ENCODE data around the gene NACC2. TPM values are rescaled to one million over a fixed set of nuclear protein-coding genes. Genes with fewer than 3 reads are reported as not detected.

The NACC2 gene
- total and polyA plus RNA-seq, 2 experiments from 2014 or later, result 3.8 to 20.8 TPM

- TF ChIP-seq REST (IDR thresholded peaks at IDR 0.05; ENCODE audit: unreplicated experiment), result no peak
- TF ChIP-seq CTCF (conservative IDR thresholded peaks at IDR 0.05; ENCODE audit: low read depth in 2 of 2), result no peak
- no peak for TF ChIP-seq JUNB (IDR thresholded peaks at IDR 0.05; ENCODE audit: unreplicated experiment)
- no peak for TF ChIP-seq NANOG (IDR thresholded peaks at IDR 0.05; ENCODE audit: borderline replicate concordance)
Measured at GRCh38 chr9:136021171-136021871, 73.8 kb downstream of the NACC2 start (continued).

- Histone ChIP-seq H3K4me2 (peak overlapping the region; percentile 31; the same call in 1 of the 2 replicates), H3K4me1 (ENCODE audit: insufficient read depth) (peaks cover 12% of the 10 kb centered on the region), H3K27ac (ENCODE audit: low read depth) (no peak overlapping the region), H3K4me3 (no peak overlapping the region), H3K27me3 (ENCODE audit: insufficient read depth) (no peaks in the 10 kb centered on the region), H4K20me1 (replicated peaks; ENCODE audit: insufficient read depth) (no peaks in the 10 kb centered on the region; the same call in none of the 2 replicates), H3K36me3 (ENCODE audit: insufficient read depth) (no peaks in the 10 kb centered on the region), H3F3A (replicated peaks; ENCODE audit: low read depth) (no peaks in the 10 kb centered on the region), H2AFZ (no peak overlapping the region), H3K79me2 (replicated peaks; ENCODE audit: insufficient read depth) (peaks cover 15% of the 10 kb centered on the region; the same call in 1 of the 2 replicates), H3K9me2 (ENCODE audit: insufficient read depth) (no peaks in the 10 kb centered on the region)
- no peak overlapping the region for H3K27ac Mint-ChIP-seq
- H3K9me3 Mint-ChIP-seq, result no peaks in the 10 kb centered on the region; the same call in 1 of the 3 replicates
- peaks cover 16% of the 10 kb centered on the region for H3K27me3 Mint-ChIP-seq (ENCODE audit: insufficient read depth, low read depth, poor library complexity)
- DNase-seq (ENCODE audit: low spot score) (no peak), ATAC-seq (no peak)
- peaks cover 35% of the 10 kb centered on the region for H3K4me1 Mint-ChIP-seq
- H3K36me3 Mint-ChIP-seq (ENCODE audit: low read depth), result no peaks in the 10 kb centered on the region; the same call in 2 of the 3 replicates
- no peak overlapping the region for H3K4me3 Mint-ChIP-seq
- TF ChIP-seq CTCF (conservative IDR thresholded peaks at IDR 0.05; ENCODE audit: low read depth in 2 of 2) (no peak), POLR2AphosphoS5 (IDR thresholded peaks at IDR 0.05; ENCODE audit: low read depth) (no peak), NANOG (IDR thresholded peaks at IDR 0.05; ENCODE audit: borderline replicate concordance) (no peak), REST (IDR thresholded peaks at IDR 0.05; ENCODE audit: unreplicated experiment) (no peak), ZNF114 (CRISPR knock-in tag; IDR thresholded peaks at IDR 0.05) (no peak), ETS1 (IDR thresholded peaks at IDR 0.05) (no peak), STAT1 (IDR thresholded peaks at IDR 0.05; ENCODE audit: unreplicated experiment) (no peak), EZH2 (IDR thresholded peaks at IDR 0.05; ENCODE audit: low read depth, unreplicated experiment) (no peak), ZNF331 (CRISPR knock-in tag; IDR thresholded peaks at IDR 0.05; ENCODE audit: low read depth) (no peak), JUNB (IDR thresholded peaks at IDR 0.05; ENCODE audit: unreplicated experiment) (no peak), CREB1 (CRISPR knock-in tag; IDR thresholded peaks at IDR 0.05; ENCODE audit: low read depth) (no peak)
Measured at GRCh38 chr9:136020671-136021070, 74.4 kb downstream of the NACC2 start.
